ENCODE results near the gene CISTR. TPM values are rescaled to one million over a fixed set of nuclear protein-coding genes. Genes with fewer than 3 reads are reported as not detected.
"Not testable (repeated sequence)": the region's sequence is repeated elsewhere in the genome, so short reads cannot be mapped to it uniquely, and the experiment has no call there.

The CISTR gene
- polyA plus RNA-seq, 12 donors: not detected

- no peak for DNase-seq
Observed at GRCh38 chr12:53764615-53765014, 12.8 kb upstream of the CISTR start.

GRCh38 chr12:53762793-53763192 lies 11.0 kb upstream of the CISTR start:
- DNase-seq: not testable (repeated sequence)

DNA sequence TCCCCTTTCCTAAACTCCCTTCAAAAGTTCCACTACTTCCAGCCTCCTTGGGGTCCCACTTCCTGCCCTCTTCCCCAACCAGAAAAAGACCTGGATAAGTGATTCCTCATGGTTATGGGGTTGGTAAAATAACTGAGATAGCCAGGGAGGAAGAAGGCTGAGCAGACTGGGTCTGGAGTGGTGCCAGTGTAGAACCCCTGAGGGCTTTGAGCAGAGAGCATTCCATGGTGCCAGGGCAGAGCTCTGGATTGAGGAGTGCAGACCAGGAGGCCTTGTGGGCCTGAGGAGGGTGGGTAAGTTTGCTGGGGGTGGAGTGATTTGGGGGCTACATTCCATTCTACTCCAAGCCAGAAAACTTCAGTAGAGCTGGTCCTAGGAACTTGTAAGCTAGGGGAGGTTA lies 9.5 kb upstream of the CISTR start:
- no peak for DNase-seq

DNA sequence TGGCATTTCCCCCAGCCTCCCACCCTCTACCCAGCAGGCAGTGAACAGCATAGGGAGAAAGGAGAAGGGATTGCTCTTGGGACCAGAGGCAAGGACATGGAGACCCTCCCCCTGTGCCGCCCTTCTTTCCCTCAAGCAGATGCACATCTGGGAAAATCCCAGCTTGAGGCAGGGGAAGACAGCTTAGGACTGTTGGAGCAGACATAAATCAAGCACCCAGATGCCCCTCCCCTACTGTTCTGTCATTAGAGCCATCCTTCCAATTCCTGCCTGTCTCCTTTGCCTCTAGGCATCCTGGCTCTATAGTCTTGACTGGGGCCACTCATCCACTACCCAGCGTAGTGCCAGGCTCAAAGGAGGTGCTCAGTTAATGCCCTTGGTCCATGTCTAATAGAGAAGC lies 7.5 kb upstream of the CISTR start:
- no peak for DNase-seq

- DNase-seq: no peak
Observed at GRCh38 chr12:53758730-53759103, 6.9 kb upstream of the CISTR start.

GRCh38 chr12:53758081-53758729 lies 6.4 kb upstream of the CISTR start:
- DNase-seq: no peak

DNA sequence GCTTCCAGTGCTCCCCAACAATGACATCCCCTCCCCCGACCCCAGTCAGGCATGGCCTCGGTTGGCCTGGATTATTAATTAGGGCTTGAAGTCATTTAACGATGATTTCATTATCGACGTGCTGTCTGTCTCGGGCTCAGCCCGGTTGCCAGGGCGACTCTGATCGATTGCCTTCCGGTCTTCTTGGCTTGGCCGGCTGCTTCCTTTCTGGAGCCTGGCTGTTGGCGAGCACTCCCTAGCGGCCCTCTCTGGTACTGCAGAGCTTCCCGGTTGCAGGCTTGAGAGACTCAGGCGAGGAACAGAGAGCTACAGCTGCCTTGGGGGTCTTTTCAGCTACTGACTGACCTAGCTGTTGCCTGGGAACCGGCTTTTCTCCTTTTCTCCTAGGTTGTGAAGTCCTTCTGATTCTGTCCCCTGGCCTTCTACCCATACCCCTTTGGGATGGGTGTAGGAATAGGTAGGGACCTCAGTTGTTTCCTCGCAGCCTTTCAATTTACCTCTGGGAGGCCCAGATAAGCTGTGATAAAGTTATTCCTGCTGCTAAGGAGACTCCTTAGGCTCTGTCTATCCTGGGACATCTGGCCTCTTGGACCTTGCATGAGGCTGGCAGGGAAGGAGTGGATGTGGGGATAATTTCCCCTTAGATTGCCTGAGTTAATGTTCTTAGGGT lies 5.5 kb upstream of the CISTR start:
- peak; percentile 68 for DNase-seq

- no peak for DNase-seq
Observed at GRCh38 chr12:53756300-53757100, 4.7 kb upstream of the CISTR start.

- no peak for DNase-seq
Observed at GRCh38 chr12:53755893-53756292, 4.1 kb upstream of the CISTR start.

DNA sequence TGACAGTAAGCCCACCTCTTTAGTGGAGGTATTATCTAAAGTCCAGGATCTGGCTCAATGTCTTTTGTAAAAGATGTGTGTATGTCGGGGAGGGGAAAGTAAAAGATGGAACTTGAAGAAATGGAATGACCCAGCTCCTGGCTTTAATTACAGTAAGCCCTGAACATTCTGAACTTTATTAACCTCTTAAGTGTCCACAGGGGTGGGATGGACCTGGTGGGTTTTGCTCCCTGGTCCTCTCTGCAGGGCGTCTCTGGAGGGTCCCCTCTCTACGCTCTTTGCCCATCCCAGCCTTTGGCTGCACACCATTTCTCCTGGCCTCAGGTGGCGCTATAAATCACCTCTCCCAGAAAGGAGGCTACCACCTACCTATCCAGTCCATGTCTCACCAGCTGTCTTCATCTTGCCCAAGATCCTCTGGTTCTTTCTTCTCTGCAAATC lies 3.7 kb upstream of the CISTR start:
- no peak for DNase-seq

GRCh38 chr12:53754633-53755264 lies 3.0 kb upstream of the CISTR start:
- DNase-seq: no peak

- no peak for DNase-seq
Observed at GRCh38 chr12:53754188-53754585, 2.4 kb upstream of the CISTR start.

GRCh38 chr12:53752621-53753020 lies 842 bp upstream of the CISTR start:
- DNase-seq: no peak

- no peak for DNase-seq
Observed at GRCh38 chr12:53752192-53752601, 418 bp upstream of the CISTR start.

GRCh38 chr12:53750812-53751335 lies 905 bp downstream of the CISTR start:
- DNase-seq: no peak

- no peak for DNase-seq
Observed at GRCh38 chr12:53749986-53750811, 1.6 kb downstream of the CISTR start.

DNA sequence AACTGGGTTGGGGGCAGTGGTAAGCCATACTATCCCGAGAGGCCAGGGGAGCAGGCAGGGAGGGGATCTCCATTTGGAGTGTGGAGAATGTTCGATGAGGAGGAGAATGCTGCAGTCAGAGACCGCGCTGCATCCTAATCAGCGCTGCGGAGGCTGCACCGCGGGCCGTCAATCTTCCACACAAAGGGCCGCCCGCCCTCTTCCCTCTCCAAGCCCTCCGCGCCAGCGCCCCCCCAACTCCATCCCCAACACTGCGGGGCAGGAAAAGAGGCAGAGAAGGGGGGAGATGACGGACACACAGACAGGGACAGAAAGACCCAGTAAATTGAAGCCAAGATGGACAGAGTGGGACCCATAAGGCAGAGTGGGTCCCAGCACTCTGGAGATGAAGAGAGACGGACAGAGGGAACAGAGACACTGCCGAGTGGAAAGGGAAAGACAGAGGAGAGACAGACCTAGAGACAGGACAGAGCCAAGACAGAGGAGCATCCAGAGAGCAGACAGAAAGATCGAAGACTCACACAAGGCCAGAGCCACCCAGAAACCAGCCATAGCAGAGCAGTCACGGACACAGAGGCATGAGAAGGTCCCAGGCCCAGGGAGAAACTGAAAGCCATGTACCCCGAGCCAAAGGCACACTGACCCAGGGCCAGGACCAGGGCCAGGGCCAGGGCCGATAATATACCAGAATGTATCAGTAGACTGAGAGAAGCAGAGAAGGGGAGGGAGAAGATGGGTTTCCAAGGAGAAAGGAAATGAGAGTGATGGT lies 3.5 kb downstream of the CISTR start:
- no peak for DNase-seq

GRCh38 chr12:53747095-53747494 lies 4.7 kb downstream of the CISTR start:
- DNase-seq: no peak

DNA sequence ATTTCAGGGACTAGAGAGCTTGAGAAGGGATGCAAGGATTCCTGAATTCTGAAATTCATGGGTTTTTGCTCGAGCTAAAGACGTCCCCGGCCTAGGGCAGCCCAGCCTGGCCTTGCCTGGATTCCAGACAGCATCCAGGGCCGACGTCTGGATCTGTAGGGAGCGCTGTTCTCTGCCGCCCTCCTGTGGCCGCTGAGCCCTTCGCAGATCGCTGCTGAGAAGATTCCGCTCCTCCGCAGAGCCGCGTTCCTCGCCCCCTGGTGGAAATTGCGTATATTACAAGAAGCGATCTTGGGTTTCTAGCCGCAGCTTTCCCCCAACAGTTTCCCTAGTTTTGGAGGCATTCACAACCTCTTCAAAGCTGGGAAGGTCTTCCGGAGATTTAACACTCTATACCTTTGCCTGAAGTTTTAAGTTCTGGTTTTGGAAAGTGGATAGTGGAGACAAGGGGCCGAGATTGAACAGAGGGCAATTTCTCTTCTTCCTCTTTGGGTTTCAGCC lies 5.1 kb downstream of the CISTR start:
- DNase-seq: peak; percentile 95

- no peak for DNase-seq
Observed at GRCh38 chr12:53744751-53745150, 7.0 kb downstream of the CISTR start.
